ENCODE measurements around the gene BCAT1.

BCAT1 gene

GRCh38 chr12:24955853-24956252, 7.0 kb upstream of the BCAT1 start:
- no peak overlapping the region for H3K4me3 ChIP-seq (ENCODE audit: low read depth, low read length)
- TF ChIP-seq CTCF (IDR thresholded peaks at IDR 0.05; ENCODE audit: low read depth, low read length): no peak

GRCh38 chr12:24955389-24955788, 6.5 kb upstream of the BCAT1 start:
- TF ChIP-seq CTCF (IDR thresholded peaks at IDR 0.05; ENCODE audit: low read depth, low read length): no peak
- no peak overlapping the region for H3K4me3 ChIP-seq (ENCODE audit: low read depth, low read length)

- no peak for TF ChIP-seq CTCF (IDR thresholded peaks at IDR 0.05; ENCODE audit: low read depth, low read length)
Measured at GRCh38 chr12:24954261-24954660, 5.4 kb upstream of the BCAT1 start.

GRCh38 chr12:24952389-24952788, 3.5 kb upstream of the BCAT1 start:
- no peak overlapping the region for H3K4me3 ChIP-seq (ENCODE audit: low read depth, low read length)

More at GRCh38 chr12:24954261-24954660, 5.4 kb upstream of the BCAT1 start:
- no peak overlapping the region for H3K4me3 ChIP-seq (ENCODE audit: low read depth, low read length)

GRCh38 chr12:24950231-24950834, 1.4 kb upstream of the BCAT1 start:
- no peak for TF ChIP-seq CTCF (IDR thresholded peaks at IDR 0.05; ENCODE audit: low read depth, low read length)
- no peak overlapping the region for H3K4me3 ChIP-seq (ENCODE audit: low read depth, low read length)

More at GRCh38 chr12:24952389-24952788, 3.5 kb upstream of the BCAT1 start:
- no peak for TF ChIP-seq CTCF (IDR thresholded peaks at IDR 0.05; ENCODE audit: low read depth, low read length)

GRCh38 chr12:24948420-24948756, 513 bp downstream of the BCAT1 start:
- peak overlapping the region; percentile 73 for H3K4me3 ChIP-seq (ENCODE audit: low read depth, low read length)
- TF ChIP-seq CTCF (IDR thresholded peaks at IDR 0.05; ENCODE audit: low read depth, low read length): no peak

- peak overlapping the region; percentile 73 for H3K4me3 ChIP-seq (ENCODE audit: low read depth, low read length)
- TF ChIP-seq CTCF (IDR thresholded peaks at IDR 0.05; ENCODE audit: low read depth, low read length): no peak
Measured at GRCh38 chr12:24947541-24948419, 1.1 kb downstream of the BCAT1 start.

Data from WI38 (cell line).